GM19438 (cell line): ENCODE measurements around the gene FAM111A.

Experiments
- ATAC-seq: cut with Tn5 transposase; IDR thresholded peaks from one replicate; pipeline ENCODE4 v1.9.1; 2021; ENCODE audit warnings: low read depth; ENCODE audit not compliant: unreplicated experiment

FAM111A gene

GRCh38 chr11:59178402-59178801, 35.7 kb downstream of the FAM111A start:
- ATAC-seq, result no peak

DNA sequence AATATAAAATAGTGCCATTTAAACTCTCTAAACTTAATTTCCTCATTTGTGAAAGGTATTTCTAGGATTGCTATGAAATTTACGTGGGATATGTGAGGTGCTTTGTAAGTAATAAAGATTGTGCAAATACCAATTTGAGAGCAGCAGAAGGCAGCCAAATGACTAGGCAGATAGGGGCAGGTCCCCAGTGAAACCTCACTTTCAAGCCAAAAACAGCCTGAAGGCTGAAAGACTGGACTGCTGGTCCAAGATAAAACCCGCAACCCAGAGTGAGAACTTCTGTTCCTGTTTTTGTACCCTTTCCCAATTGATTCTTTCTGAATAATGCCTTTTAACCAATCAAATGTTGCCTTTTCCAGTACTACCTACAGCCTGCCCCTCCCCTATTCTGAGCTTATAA, 36.5 kb downstream of the FAM111A start:
- no peak for ATAC-seq

- ATAC-seq, result no peak
These were observed 37.6 kb downstream of the FAM111A start for GRCh38 chr11:59180168-59180776.

DNA sequence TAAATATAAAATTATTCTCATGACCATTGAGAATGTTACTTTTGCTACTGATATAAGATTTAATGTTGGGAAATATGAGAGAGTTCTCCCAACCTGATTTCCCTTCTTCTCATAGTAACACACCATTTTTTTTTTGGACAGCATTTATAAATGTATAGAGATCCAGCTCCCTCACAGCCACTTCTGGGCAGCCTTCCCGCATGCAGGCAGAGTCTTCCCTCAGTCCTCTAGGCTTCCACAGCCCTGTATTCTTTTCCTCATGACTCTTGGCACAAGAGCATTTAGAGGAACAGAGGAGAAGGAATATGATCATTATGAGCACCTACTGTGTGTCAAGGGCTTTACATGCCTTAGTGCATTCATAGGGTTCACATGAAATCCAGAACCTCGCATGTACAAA, 38.3 kb downstream of the FAM111A start:
- ATAC-seq, result no peak

- no peak for ATAC-seq
These were observed 39.2 kb downstream of the FAM111A start for GRCh38 chr11:59181746-59182456.

DNA sequence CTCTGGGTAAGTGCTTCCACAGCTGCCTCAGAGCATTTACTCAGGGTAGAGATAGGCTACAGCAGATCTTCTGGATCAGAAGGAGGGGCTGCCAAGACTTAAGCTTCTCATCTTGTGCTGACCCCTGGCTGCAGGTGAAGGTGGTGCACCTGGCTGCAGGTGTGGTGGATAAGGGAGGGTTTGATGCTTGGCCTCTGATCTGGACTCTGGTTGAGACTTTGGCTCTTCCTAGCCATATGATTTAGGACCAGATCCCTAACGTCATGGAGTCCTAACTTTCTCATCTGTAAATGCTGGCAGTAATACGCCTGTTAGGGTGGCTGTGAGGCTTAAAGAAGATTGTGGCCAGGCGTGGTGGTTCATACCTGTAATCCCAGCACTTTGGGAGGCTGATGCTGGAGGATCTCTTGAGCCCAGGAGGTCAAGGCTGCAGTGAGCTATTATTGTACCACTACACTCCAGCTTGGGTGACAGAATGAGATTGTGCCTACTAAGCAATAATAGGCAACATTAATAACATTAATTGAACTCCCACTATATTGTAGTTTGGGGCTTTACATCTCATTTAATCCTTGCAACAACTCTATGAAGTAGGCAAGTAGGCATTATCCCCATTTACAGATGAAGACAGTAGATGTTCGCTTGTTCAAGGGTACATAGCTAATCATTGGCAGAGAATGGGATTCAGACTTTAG, 39.9 kb downstream of the FAM111A start:
- no peak for ATAC-seq

DNA sequence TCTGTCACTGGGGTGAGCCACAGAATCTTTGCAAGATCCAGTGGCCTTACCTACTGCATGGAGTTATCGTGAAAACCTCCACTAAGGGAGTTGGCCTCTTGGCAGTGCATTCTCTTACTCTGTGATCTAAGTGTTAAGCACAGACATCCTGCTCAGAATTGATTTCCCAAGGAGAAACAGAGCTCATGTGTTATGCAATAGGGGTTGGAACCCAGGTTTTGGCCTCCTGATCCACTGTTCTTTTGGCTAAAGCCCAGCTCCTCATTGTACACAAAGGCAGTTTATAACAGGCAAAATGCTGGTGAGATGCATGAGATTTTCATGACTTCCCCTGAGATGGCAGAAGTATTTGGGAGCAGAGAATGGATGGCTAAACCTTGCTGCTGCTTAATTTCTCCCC, 41.1 kb downstream of the FAM111A start:
- no peak for ATAC-seq

GRCh38 chr11:59184691-59185339, 42.2 kb downstream of the FAM111A start:
- no peak for ATAC-seq

DNA sequence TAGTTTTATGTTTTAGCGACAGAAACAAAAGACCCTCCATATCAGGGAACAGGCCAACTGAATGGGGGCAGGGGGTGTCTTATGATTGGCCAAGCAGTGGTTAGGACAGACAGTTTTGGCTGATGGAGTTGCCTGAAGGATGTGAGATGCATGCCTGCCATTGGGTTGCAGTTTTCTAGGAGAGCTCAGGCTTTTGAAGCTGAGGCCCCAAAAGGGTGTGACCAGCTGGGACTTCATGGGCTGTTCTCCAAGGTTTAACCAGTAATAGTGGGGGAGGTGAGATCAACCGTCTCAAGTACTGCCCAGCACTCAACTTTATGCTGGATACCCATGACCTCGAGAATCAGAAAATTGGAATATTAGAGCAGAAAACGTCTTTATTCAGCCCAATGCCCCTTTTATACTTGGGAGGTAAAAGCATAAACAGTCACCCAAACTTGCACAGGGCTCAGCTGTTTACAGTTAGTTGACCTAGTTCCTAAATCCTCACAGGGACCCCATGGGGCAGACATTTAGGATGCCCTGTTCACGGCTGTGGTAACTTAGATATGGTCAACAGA, 42.8 kb downstream of the FAM111A start:
- ATAC-seq, result no peak

DNA sequence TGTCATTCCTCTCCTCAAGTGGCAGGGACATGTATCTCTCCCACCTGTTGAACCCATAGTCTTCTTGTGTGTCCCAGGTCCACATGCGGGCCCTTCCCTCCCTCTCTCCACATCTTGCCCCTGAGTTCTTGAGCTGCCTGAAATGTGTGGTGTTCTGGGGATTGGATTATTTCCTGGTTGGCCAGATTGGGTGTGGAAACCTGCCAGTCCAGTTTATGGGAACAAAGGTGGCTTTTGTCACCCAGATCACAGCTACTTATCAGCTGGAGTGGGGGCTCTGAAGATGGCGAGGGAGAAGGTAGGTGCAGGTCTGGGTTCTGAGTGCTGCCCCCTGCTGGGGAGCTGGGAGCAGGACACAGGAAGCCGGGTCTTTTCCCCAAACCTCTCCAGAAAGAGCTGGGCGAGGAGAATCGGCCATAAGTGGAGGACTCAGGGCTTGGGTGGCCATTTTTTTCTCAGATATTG, 43.5 kb downstream of the FAM111A start:
- ATAC-seq, result no peak

DNA sequence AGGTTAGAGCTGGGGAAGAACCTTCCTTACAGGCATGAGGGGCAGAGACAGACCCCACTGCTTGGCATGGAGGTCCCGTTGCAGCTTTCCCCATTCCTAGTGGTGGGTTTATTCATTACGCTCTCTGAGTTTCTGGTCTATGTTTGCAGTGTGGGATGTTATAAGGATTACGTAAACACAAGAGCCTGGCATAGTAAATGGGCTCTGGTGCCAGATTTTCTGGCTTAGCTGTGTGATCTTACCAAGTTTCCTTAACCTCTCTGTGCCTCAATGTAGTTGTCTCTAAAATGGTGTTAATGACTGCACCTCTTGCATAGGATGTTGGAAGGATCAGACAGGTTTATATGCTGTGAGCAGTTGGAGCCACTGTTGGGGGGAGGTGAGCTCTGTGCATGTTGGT, 44.4 kb downstream of the FAM111A start:
- ATAC-seq, result no peak

DNA sequence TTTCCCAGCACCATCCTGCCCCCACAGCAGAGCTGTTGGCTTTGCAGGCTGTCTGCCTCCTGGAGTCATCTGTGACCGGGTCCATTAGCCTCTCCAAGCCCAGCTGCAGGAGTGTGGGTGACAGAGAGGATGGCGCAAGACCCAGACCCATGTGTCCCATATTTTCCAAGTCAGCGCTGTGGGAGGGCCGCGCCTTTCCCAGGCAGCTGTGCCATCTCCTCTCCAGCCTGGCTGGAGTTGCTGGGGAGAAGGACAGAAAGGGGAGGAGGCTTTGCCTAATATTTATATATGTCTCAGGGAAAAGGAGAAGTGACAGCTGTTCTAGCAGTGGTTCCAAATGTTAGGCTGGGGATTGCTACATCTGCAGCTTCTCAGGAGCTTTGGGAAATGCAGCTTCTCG, 44.9 kb downstream of the FAM111A start:
- no peak for ATAC-seq

GRCh38 chr11:59188954-59189353, 46.3 kb downstream of the FAM111A start:
- no peak for ATAC-seq

- no peak for ATAC-seq
These were observed 47.3 kb downstream of the FAM111A start for GRCh38 chr11:59189986-59190385.

GRCh38 chr11:59191095-59191494, 48.4 kb downstream of the FAM111A start:
- no peak for ATAC-seq

DNA sequence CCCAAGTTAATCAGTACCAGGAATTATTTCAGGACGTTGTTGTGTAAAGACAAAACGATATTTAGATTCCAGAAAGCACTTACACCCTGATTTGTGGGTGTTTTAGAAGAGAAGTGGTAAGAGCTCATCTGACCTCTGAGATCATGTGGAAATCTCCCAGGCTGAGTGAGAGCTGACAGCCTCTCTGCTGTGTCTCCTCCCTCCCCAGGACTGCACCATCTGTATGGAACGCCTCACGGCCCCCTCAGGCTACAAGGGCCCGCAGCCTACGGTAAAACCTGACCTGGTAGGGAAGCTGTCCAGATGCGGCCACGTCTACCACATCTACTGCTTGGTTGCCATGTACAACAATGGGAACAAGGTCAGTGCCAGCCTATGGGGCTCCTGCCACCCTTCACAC, 49.2 kb downstream of the FAM111A start:
- ATAC-seq, result no peak

DNA sequence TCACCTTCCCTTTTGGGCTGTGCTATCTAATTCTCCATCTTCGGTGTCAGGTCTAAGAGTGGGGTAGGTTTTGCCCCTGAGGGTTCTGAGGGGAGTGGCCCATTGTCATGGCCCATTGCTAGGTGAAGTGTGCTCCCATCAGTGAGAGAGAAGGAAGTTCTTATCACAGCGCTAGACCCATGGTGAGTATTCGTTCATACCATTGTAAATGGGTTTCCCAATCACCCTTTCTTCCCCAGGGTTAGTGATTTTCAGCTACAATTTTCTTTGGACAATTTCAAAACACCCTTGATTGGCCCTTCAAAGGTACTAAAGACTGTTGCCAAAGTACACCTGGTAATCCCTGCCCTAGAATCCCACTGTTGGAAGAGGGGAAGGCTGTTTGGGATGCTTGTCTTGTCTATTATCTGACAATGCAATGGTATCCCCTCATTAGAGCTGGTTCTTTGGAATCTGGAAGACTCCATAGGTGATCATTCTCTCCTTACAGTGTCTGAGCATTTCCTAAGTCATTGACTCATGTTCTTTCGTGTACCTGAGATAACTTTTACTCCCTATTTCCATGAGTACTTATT, 49.9 kb downstream of the FAM111A start:
- ATAC-seq, result no peak

- no peak for ATAC-seq
These were observed 51.0 kb downstream of the FAM111A start for GRCh38 chr11:59193587-59194130.

DNA sequence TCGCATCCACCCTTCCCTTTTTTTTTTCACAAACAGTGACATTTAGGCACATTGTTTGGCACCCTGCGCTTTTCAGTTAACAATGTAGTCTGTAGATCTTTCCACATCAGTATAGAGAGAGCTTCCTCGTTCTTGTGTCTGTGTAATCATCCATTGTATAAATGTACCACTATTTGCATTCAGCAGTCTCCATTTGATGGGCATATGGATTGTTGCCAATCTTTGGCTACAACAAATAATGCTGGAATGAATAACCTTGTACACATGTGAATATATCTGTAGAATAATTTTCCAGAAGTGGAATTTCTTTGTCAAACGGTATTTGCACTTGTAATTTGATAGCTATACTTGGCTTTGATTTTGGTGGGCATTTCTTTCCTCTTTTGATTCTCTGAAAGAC, 52.9 kb downstream of the FAM111A start:
- ATAC-seq, result no peak

GRCh38 chr11:59196777-59197176, 54.1 kb downstream of the FAM111A start:
- no peak for ATAC-seq
